ENCODE results near the gene MAGI2.

GRCh38 chr7:78345979-78346378 lies 1107.5 kb downstream of the MAGI2 start:
- TF ChIP-seq, protein P1, sequence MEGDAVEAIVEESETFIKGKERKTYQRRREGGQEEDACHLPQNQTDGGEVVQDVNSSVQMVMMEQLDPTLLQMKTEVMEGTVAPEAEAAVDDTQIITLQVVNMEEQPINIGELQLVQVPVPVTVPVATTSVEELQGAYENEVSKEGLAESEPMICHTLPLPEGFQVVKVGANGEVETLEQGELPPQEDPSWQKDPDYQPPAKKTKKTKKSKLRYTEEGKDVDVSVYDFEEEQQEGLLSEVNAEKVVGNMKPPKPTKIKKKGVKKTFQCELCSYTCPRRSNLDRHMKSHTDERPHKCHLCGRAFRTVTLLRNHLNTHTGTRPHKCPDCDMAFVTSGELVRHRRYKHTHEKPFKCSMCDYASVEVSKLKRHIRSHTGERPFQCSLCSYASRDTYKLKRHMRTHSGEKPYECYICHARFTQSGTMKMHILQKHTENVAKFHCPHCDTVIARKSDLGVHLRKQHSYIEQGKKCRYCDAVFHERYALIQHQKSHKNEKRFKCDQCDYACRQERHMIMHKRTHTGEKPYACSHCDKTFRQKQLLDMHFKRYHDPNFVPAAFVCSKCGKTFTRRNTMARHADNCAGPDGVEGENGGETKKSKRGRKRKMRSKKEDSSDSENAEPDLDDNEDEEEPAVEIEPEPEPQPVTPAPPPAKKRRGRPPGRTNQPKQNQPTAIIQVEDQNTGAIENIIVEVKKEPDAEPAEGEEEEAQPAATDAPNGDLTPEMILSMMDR (conservative IDR thresholded peaks at IDR 0.05; ENCODE audit: low read depth in 2 of 2) = no peak
- TF ChIP-seq CREB1 (CRISPR knock-in tag; IDR thresholded peaks at IDR 0.05; ENCODE audit: low read depth) (no peak), EZH2 (IDR thresholded peaks at IDR 0.05; ENCODE audit: low read depth, unreplicated experiment) (no peak), POLR2AphosphoS5 (IDR thresholded peaks at IDR 0.05; ENCODE audit: low read depth) (no peak), STAT1 (IDR thresholded peaks at IDR 0.05; ENCODE audit: unreplicated experiment) (no peak), ZNF331 (CRISPR knock-in tag; IDR thresholded peaks at IDR 0.05; ENCODE audit: low read depth) (no peak)
